ENCODE results near the gene FOXO4. TPM values are rescaled to one million over a fixed set of nuclear protein-coding genes. Genes with fewer than 3 reads are reported as not detected.

The FOXO4 gene
- total RNA-seq, 1 donor from 2014 or later = 5.9 TPM

GRCh38 chrX:71099736-71100135 is 4.1 kb downstream of the FOXO4 start:
- DNase-seq (ENCODE audit: low read depth in 2 of 2) = no peak

- no peak for DNase-seq (ENCODE audit: low read depth in 2 of 2)
Measured at GRCh38 chrX:71100581-71101505, 5.2 kb downstream of the FOXO4 start.

- DNase-seq (ENCODE audit: low read depth in 2 of 2) = no peak
Measured at GRCh38 chrX:71102292-71102691, 6.6 kb downstream of the FOXO4 start.

- no peak for DNase-seq (ENCODE audit: low read depth in 2 of 2)
Measured at GRCh38 chrX:71103110-71103983, 7.7 kb downstream of the FOXO4 start.

- DNase-seq (ENCODE audit: low read depth in 2 of 2) = no peak
Measured at GRCh38 chrX:71105628-71106027, 10.0 kb downstream of the FOXO4 start.

- DNase-seq (ENCODE audit: low read depth in 2 of 2) = no peak
Measured at GRCh38 chrX:71106427-71106826, 10.8 kb downstream of the FOXO4 start, which contains the start of gene CXorf65. TSS of gene CXorf65 (minus strand) at chrX:71106740. CDS start at chrX:71106556, 184 bp downstream.

GRCh38 chrX:71107245-71107644 is 11.6 kb downstream of the FOXO4 start:
- DNase-seq (ENCODE audit: low read depth in 2 of 2) = no peak

GRCh38 chrX:71107762-71108360 is 12.2 kb downstream of the FOXO4 start:
- no peak for DNase-seq (ENCODE audit: low read depth in 2 of 2)

- no peak for DNase-seq (ENCODE audit: low read depth in 2 of 2)
Measured at GRCh38 chrX:71109051-71109450, 13.4 kb downstream of the FOXO4 start.

- no peak for DNase-seq (ENCODE audit: low read depth in 2 of 2)
Measured at GRCh38 chrX:71111141-71111843, 15.6 kb downstream of the FOXO4 start, which contains the start of gene IL2RG. TSS of gene IL2RG (minus strand) at chrX:71111577. CDS start at chrX:71111539, 38 bp downstream.

- DNase-seq (ENCODE audit: low read depth in 2 of 2) = no peak
Measured at GRCh38 chrX:71111921-71112431, 16.3 kb downstream of the FOXO4 start.

GRCh38 chrX:71117358-71117757 is 21.7 kb downstream of the FOXO4 start:
- DNase-seq (ENCODE audit: low read depth in 2 of 2) = no peak

- peak; percentile 32 to 72 for DNase-seq (ENCODE audit: low read depth in 2 of 2)
Measured at GRCh38 chrX:71118032-71118984, 22.7 kb downstream of the FOXO4 start, which contains the start of gene MED12. TSS of gene MED12 (plus strand) at chrX:71118596. CDS start at chrX:71118755, 159 bp downstream.

GRCh38 chrX:71118985-71119535 is 23.4 kb downstream of the FOXO4 start:
- DNase-seq (ENCODE audit: low read depth in 2 of 2) = peak in 1 of 2 donors; percentile 52

- no peak for DNase-seq (ENCODE audit: low read depth in 2 of 2)
Measured at GRCh38 chrX:71128166-71128833, 32.6 kb downstream of the FOXO4 start.

GRCh38 chrX:71128915-71129765 is 33.5 kb downstream of the FOXO4 start:
- peak in 1 of 2 donors; percentile 56 for DNase-seq (ENCODE audit: low read depth in 2 of 2)

GRCh38 chrX:71131510-71131909 is 35.9 kb downstream of the FOXO4 start:
- DNase-seq (ENCODE audit: low read depth in 2 of 2) = no peak

- no peak for DNase-seq (ENCODE audit: low read depth in 2 of 2)
Measured at GRCh38 chrX:71140440-71140839, 44.8 kb downstream of the FOXO4 start.
